Mesothelial cell of epicardium (in vitro differentiated cells): ENCODE measurements around the gene IQCH. TPM values are rescaled to one million over a fixed set of nuclear protein-coding genes. Genes with fewer than 3 reads are reported as not detected.

ENCODE experiments used
- DNase-seq, 2 experiments: peaks; one replicate each; pipeline ENCODE4 v3.0.0; 2021; ENCODE audit warnings: low spot score in 2 of 2; ENCODE audit not compliant: unreplicated experiment in 2 of 2
- H3K27ac Mint-ChIP-seq: 2 replicates; pipeline ENCODE4 v1.8.0; 2021; ENCODE audit warnings: mixed read lengths
- H3K27me3 Mint-ChIP-seq: 2 replicates; pipeline ENCODE4 v1.8.0; 2021; ENCODE audit warnings: low read depth, mixed read lengths
- H3K36me3 Mint-ChIP-seq: 2 replicates; pipeline ENCODE4 v1.8.0; 2021; ENCODE audit warnings: mixed read lengths
- H3K4me1 Mint-ChIP-seq: 2 replicates; pipeline ENCODE4 v1.8.0; 2021; ENCODE audit warnings: mixed read lengths
- H3K4me3 Mint-ChIP-seq: 2 replicates; pipeline ENCODE4 v1.8.0; 2021; ENCODE audit warnings: mild to moderate bottlenecking, moderate library complexity, mixed read lengths
- H3K9me3 Mint-ChIP-seq: 2 replicates; pipeline ENCODE4 v1.8.0; 2021; ENCODE audit warnings: mixed read lengths
- CTCF ChIP-seq: fragments of 200-600 bp; sonication (generic); IDR thresholded peaks from one replicate; pipeline ENCODE4 v1.5.0; 2021; ENCODE audit warnings: antibody characterized with exemption; ENCODE audit not compliant: unreplicated experiment
- total RNA-seq: library from RNA; stranded (reverse); gene quantifications from 3 replicates; pipeline ENCODE4 v1.2.1, GENCODE V29; 2021

IQCH gene
- total RNA-seq, 1 donor from 2014 or later: 0.98 TPM

DNA sequence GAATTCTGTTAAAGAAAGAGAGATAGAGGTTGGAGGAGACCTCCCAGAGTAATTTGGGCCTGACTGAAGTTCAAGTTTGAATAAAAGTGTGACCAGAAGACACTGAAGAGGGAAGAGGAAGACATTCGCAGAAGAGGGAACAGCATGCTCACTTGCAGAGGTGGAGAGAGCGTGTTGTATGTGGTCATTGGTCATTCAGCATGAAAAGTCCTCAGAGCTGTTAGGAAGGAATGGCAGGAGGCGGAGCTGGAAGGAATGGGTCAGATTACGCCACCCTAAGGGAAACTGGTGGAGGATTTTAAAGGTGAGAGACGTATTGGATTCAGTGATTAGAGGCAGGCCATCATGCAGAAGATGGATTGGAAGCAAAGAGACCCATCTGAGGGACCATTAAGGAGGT, 41.6 kb downstream of the IQCH start:
- peaks cover 8% of the 10 kb centered on the region for H3K9me3 Mint-ChIP-seq
- H3K27ac Mint-ChIP-seq: no peak overlapping the region
- H3K4me3 Mint-ChIP-seq: no peak overlapping the region
- peaks cover 4% of the 10 kb centered on the region for H3K4me1 Mint-ChIP-seq
- no peak for TF ChIP-seq CTCF
- no peak for DNase-seq
- no peaks in the 10 kb centered on the region for H3K27me3 Mint-ChIP-seq
- H3K36me3 Mint-ChIP-seq: no peaks in the 10 kb centered on the region

- Mint-ChIP-seq H3K4me1 (peaks cover 4% of the 10 kb centered on the region), H3K27ac (no peak overlapping the region), H3K36me3 (no peaks in the 10 kb centered on the region), H3K9me3 (peaks cover 3% of the 10 kb centered on the region), H3K4me3 (no peak overlapping the region), H3K27me3 (no peaks in the 10 kb centered on the region)
- TF ChIP-seq CTCF: no peak
- no peak for DNase-seq
These were observed 42.1 kb downstream of the IQCH start for GRCh38 chr15:67296684-67297083.

- H3K9me3 Mint-ChIP-seq: peaks cover 3% of the 10 kb centered on the region
- H3K4me3 Mint-ChIP-seq: no peak overlapping the region
- no peak for DNase-seq
- no peaks in the 10 kb centered on the region for H3K27me3 Mint-ChIP-seq
- H3K36me3 Mint-ChIP-seq: no peaks in the 10 kb centered on the region
- H3K27ac Mint-ChIP-seq: no peak overlapping the region
- H3K4me1 Mint-ChIP-seq: peaks cover 14% of the 10 kb centered on the region
- TF ChIP-seq CTCF: no peak
These were observed 45.9 kb downstream of the IQCH start for GRCh38 chr15:67300266-67301025.

- Mint-ChIP-seq H3K27me3 (no peaks in the 10 kb centered on the region), H3K36me3 (no peaks in the 10 kb centered on the region), H3K4me3 (no peak overlapping the region), H3K9me3 (peaks cover 3% of the 10 kb centered on the region), H3K4me1 (peaks cover 39% of the 10 kb centered on the region), H3K27ac (no peak overlapping the region)
- peak; percentile 37 for TF ChIP-seq CTCF
- no peak for DNase-seq
These were observed 49.1 kb downstream of the IQCH start for GRCh38 chr15:67303490-67304363.

GRCh38 chr15:67304778-67305177, 50.2 kb downstream of the IQCH start:
- Mint-ChIP-seq H3K9me3 (no peaks in the 10 kb centered on the region), H3K27ac (no peak overlapping the region), H3K36me3 (no peaks in the 10 kb centered on the region), H3K4me3 (no peak overlapping the region), H3K27me3 (no peaks in the 10 kb centered on the region), H3K4me1 (peaks cover 39% of the 10 kb centered on the region)
- DNase-seq: no peak
- no peak for TF ChIP-seq CTCF
